Retinal pigment epithelial cell (primary cell): ENCODE data around the gene GABARAPL2.

Experiments used
- DNase-seq: peaks from one replicate; pipeline ENCODE4 v3.0.0-alpha.2; 2010; ENCODE audit warnings: low read depth
- H3K4me3 ChIP-seq: 2 replicates; pipeline ENCODE4 v1.5.1; 2011; ENCODE audit warnings: mild to moderate bottlenecking, low read length, control low read depth, moderate library complexity
- TF ChIP-seq, protein P1 (sequence below): conservative IDR thresholded peaks from 2 replicates; pipeline ENCODE4 v1.5.1; 2011; ENCODE audit warnings: low read depth, low read length, control low read depth, inconsistent platforms

Gene GABARAPL2

GRCh38 chr16:75624921-75625334 is 58.7 kb downstream of the GABARAPL2 start:
- TF ChIP-seq, protein P1, sequence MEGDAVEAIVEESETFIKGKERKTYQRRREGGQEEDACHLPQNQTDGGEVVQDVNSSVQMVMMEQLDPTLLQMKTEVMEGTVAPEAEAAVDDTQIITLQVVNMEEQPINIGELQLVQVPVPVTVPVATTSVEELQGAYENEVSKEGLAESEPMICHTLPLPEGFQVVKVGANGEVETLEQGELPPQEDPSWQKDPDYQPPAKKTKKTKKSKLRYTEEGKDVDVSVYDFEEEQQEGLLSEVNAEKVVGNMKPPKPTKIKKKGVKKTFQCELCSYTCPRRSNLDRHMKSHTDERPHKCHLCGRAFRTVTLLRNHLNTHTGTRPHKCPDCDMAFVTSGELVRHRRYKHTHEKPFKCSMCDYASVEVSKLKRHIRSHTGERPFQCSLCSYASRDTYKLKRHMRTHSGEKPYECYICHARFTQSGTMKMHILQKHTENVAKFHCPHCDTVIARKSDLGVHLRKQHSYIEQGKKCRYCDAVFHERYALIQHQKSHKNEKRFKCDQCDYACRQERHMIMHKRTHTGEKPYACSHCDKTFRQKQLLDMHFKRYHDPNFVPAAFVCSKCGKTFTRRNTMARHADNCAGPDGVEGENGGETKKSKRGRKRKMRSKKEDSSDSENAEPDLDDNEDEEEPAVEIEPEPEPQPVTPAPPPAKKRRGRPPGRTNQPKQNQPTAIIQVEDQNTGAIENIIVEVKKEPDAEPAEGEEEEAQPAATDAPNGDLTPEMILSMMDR, result no peak
- H3K4me3 ChIP-seq, result no peak overlapping the region
- DNase-seq, result no peak

- H3K4me3 ChIP-seq, result no peak overlapping the region
- DNase-seq, result no peak
- TF ChIP-seq, protein P1, result no peak
Observed at GRCh38 chr16:75626806-75627205, 60.6 kb downstream of the GABARAPL2 start.
